NCI-H748 treated with DMSO at 0.1 percent for 48 hours (cell line): ENCODE data around the gene TGFB3.
"Not testable (repeated sequence)": the region's sequence is repeated elsewhere in the genome, so short reads cannot be mapped to it uniquely, and the experiment has no call there.

Experiments
- DNase-seq: peaks from one replicate; lab custom pipeline; 2025; lab: John Stamatoyannopoulos, UW

The TGFB3 gene

GRCh38 chr14:75981426-75982265, at the start of gene TGFB3:
Gene TGFB3 (minus strand): TSS chr14:75981995. CDS start chr14:75980893, 1,102 bp downstream.
- DNase-seq: peak; percentile 81

GRCh38 chr14:76024211-76024907, 42.6 kb upstream of the TGFB3 start:
- DNase-seq: no peak

GRCh38 chr14:76023757-76024156, 42.0 kb upstream of the TGFB3 start:
- DNase-seq: no peak

DNA sequence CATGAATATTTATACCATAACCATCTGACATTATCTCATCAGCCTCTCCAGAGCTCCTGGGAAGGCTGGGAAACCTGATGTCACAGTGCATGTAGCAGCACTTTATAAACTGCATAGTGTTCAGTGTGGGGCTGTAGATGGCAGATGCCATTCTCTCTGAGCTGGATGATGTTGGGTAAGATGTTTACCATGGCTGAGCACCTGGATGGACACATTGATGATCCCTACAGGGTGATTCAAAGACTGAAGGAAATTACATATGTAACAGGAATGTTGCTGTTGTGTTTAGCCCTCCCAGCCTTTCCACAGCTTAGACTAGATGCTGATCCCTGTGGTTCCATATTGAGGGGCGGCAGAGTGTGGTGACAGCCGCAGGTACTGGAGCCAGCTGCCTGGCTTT, 41.2 kb upstream of the TGFB3 start:
- no peak for DNase-seq

- no peak for DNase-seq
Measured at GRCh38 chr14:76019676-76020075, 37.9 kb upstream of the TGFB3 start.

- DNase-seq: no peak
Measured at GRCh38 chr14:76015668-76016067, 33.9 kb upstream of the TGFB3 start.

GRCh38 chr14:76015191-76015590, 33.4 kb upstream of the TGFB3 start:
- no peak for DNase-seq

GRCh38 chr14:76012354-76012753, 30.6 kb upstream of the TGFB3 start:
- DNase-seq: no peak

DNA sequence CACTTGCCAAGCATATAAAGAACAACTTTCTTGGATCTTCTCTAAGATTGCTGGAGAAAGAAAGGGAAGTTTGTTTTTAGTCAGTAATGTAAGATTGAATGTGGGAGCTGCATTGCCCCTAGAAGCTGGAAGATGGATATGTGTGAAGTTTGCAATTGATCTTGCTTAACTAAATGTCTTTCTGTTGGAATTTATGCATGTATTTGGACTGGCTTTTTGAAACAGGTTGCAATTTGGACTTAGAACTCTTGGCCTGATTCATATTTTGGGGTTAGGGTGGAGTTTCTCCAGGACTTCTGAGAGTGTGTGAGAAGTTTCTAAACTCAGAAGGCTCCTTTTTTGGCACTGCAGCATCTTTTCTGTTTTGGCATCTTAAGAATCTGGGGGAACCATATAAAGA, 30.1 kb upstream of the TGFB3 start:
- DNase-seq: no peak

DNA sequence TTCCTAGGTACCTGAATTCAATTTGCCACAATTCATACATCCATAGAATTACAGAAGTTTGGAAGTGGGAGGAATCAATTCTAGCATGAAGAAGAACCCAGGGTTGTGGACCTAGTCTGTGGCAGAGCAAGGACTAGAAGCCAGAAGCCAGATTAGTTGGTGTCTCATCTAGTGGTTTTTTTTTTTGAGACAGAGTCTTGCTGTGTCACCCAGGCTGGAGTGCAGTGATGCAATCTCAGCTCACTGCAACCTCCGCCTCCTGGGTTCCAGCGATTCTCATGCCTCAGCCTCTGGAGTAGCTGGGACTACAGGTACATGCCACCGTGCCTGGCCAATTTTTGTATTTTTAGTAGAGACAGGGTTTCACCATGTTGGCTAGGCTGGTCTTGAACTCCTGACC, 27.8 kb upstream of the TGFB3 start:
- not testable (repeated sequence) for DNase-seq

- no peak for DNase-seq
Measured at GRCh38 chr14:76007852-76008251, 26.1 kb upstream of the TGFB3 start.

GRCh38 chr14:76007379-76007778, 25.6 kb upstream of the TGFB3 start:
- DNase-seq: no peak

DNA sequence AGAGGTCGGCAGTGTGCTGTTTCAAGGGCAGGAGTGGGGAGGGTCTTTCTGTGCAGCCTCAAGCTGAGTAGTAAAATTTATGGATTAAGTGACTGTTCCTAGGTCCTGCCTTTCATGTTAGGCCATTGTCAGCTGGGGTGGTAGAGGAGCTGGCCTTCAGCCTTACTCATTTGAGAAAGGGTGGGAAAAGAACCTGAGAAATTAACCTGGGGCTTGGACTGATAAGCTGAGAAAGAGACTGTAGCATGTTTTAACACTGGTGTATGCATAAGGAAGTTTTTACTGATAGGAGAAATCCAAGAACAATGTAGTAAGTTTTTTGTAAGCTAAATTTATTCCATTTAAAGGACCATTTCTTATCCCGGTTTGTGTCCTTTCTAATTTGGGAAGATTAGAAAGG, 24.5 kb upstream of the TGFB3 start:
- DNase-seq: no peak

GRCh38 chr14:76002383-76002782, 20.6 kb upstream of the TGFB3 start:
- no peak for DNase-seq

GRCh38 chr14:75999511-76000190, 17.9 kb upstream of the TGFB3 start:
- no peak for DNase-seq

GRCh38 chr14:75996488-75996887, 14.7 kb upstream of the TGFB3 start:
- DNase-seq: no peak

- no peak for DNase-seq
Measured at GRCh38 chr14:75995372-75996041, 13.7 kb upstream of the TGFB3 start.

GRCh38 chr14:75993567-75994041, 11.8 kb upstream of the TGFB3 start:
- no peak for DNase-seq

GRCh38 chr14:75991753-75992152, 10.0 kb upstream of the TGFB3 start:
- DNase-seq: no peak

- no peak for DNase-seq
Measured at GRCh38 chr14:75990297-75990696, 8.5 kb upstream of the TGFB3 start.

DNA sequence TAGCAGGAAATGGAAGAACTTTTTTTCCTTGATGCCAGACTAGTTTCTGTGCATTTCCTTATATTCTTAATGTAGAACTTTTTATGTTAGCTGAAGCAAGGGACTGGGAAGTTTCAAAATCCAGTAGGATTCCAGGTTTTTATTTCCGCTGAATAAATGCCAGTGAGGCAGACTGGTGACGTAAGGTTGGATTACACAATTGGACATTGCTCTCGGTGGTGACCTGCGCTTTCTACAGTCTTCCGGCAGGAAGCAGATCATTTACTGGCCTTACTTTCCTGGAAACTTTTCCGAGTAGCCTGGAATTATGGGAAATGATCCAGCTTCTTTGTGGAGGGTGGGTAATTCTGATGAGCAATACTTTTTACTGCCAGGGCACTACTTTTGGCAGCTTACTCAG, 7.3 kb upstream of the TGFB3 start:
- DNase-seq: no peak
